Measurements from ENCODE around the gene LRRD1.
A peak's percentile ranks its signal among the peaks of the same experiment; 100 is the strongest.
"Not testable (repeated sequence)": the region's sequence is repeated elsewhere in the genome, so short reads cannot be mapped to it uniquely, and the experiment has no call there.

LRRD1 gene

DNA sequence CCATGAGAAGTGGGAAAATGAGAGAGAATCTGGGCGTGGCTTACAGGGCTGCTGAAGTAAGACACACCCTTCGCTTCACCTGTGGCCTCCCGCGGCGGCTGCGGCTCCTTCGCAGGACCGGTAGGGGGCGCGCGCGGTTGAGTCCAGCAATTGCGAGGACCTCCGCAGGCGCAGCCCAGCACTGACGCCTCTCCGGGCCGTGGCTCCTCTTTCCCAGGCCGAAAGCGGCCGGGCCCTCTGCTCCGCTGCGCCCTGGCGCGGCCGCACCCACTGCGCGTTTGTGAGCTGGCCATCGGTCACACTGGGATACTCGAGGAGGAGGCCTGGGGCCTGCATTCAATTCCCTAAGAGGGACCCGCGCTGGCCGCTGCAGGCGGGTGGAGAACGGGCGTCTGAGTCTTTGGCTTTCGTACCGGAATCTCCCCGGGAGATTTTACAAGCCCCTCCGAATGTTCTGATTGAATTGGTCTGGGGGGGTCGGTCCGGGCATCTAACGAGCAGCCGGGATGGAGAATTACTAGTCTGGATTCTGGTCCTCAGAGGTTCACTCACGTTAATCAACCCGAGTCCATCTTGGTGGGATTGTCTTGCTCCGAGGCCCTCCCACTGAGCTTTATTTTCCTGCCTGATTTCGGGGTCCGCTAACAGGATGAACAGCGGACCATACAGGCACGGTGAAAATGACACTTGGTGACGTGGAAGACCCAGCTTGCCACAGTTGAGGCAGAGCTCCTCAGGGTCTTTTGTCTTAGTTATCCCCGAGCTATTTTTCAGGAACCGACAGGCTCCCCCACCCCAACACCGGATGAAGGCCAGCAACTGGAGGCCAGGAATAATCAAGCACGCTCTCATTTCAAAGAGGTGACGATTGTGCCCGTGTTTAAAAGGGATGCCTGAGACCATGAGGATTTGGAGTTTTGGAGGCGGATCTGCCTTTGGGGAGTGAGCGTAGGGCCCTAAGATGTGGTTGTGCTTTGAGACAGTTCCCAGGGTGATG is at the start of gene LRRD1:
LRRD1 (minus strand) TSS at position 215 of the 997 bp plus-strand sequence. CDS start 13,940 bp downstream, outside the sequence.
- DNase-seq (ENCODE audit: low read depth): peak; percentile 84

DNA sequence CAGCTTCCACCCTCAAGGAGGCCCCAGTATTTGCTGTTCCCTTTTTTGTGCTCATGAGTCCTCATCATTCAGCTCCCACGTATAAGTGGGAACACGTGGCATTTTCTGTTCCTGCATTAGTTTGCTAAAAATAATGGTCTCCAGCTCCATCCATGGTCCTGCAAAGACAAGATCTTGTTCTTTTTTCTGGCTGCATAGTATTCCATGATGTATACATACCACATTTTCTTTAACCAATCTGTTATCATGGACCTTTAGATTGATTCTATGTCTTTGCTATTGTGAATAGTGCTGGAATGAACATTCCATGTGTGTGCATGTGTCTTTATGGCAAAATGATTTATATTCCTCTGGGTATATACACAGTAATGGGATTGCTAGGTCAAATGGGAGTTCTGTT is 49.8 kb upstream of the LRRD1 start:
- DNase-seq (ENCODE audit: low read depth): no peak

DNA sequence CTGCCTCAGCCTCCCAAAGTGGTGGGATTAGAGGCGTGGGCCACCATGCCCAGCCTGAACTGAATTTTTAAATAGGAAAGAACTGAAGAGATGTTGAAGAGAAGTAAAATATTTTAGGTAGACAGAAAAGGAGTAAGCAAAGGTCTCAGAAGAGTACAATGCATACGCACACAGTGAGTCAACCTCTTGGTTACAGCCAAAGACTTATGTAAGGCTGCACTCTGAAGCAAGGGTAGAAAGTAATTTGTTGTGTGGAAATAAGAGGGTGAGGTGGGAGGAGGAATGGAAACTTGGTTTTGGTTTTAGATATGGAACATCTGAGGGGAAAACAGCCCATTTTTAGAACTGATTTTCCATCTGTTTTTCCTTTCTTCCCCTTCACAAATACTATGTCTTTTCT is 49.2 kb upstream of the LRRD1 start:
- DNase-seq (ENCODE audit: low read depth): peak; percentile 44

DNA sequence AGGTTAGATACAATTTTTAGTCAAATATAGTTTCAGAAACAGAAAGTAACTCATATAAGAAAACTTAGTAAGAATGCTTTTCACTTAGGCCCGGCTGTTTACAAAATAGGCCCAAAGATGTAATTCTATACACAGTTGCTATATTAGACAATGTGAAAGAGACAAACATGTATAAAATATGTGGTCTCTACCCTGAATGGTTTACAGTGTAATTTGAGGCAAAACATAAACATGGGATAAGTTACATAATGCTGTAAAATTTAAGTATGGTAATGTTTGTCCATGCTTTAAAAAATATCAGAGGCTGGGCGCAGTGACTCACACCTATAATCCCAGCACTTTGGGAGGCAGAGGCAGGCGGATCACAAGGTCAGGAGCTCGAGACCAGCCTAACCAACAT is 48.0 kb upstream of the LRRD1 start:
- DNase-seq (ENCODE audit: low read depth): peak; percentile 54

DNA sequence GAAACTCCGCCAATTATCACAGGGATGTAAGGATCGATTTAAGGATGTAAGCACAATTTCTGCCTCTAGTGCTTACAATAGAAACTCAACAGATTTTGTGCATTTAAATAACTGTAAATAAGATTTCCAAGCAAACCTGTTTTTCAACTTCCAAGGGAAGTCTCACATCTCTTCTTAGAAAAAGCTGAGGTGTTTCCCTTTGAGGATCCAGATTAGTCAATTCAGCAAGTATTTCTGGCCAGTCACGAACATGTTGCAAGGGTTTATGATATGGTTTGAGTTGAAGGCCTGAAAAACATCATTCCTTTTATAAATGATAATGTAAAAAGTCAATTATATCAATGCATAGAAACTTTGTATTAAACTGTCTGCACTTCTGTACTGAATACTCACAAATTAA is 42.8 kb upstream of the LRRD1 start:
- no peak for DNase-seq (ENCODE audit: low read depth)

DNA sequence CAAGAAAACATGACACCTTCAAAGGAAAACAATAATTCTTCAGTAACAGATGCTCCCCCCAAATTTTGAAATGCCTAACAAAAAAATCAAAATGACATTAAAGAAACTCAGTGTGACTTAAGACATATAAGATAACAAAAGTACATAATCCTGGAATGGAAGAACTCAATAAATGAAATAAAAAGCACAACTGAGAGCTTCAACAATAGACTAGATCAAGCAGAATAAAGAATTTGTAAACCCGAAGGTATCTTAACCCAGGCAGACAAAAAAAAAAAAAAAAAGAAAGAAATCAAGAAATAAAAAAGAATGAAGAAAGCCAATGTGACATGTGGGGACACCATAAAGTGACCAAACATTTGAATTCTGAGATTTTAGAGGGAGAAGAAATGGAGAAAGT is 27.7 kb upstream of the LRRD1 start:
- no peak for DNase-seq (ENCODE audit: low read depth)

DNA sequence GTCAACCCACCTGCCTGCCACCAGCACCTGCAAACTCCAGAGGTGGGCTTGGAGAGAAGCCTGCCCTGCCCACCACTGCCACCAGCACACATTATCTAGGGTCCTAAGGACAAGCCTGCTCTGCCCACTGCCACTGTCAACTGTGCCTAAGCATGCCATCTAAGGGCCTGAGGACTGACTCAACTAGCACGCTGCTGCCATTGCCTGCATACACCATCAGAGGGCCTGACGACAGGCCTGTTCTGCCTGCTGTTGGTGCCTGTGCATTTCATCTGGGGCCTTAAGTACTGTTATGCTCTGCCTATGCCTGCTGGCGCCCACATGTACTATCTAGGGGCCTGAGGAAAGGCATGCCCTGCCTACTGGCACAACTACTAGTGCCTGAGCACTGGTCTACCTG is 27.0 kb upstream of the LRRD1 start:
- DNase-seq (ENCODE audit: low read depth): no peak

DNA sequence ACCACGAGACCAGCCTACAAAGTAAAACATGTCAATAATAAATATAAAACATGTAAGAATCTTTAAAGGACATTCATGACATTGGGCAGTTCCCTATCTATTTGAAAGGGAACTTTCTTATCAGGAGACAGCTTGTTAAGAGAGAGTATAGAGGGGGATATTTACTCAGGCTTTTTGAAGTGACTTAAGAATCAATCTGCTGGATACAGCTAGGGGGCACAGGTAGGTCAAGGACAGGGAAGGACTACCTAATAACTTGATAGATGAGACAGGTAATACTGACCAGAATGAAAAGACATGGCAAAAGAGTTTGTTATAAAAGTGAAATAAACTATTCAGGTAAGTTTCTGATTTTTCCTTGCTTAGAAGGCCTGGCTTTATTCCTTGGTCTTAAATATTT is 21.8 kb upstream of the LRRD1 start:
- no peak for DNase-seq (ENCODE audit: low read depth)

DNA sequence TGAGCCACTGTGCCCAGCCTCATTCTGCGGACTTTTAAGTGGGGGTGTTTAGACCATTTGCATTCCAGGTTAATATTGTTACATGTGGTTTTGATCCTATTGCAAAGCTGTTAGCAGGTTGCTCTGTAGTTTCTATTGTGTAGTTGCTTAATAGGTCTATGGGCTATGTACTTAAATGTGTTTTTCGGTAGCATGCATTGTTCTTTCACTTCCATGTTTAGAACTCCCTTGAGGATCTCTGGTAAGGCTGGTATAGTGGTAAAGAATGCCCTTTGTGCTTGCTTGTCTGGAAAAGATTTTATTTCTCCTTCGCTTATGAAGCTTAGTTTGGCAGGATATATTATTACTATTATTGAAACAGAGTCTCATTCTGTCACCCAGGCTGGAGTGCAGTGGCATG is 13.4 kb upstream of the LRRD1 start:
- no peak for DNase-seq (ENCODE audit: low read depth)

DNA sequence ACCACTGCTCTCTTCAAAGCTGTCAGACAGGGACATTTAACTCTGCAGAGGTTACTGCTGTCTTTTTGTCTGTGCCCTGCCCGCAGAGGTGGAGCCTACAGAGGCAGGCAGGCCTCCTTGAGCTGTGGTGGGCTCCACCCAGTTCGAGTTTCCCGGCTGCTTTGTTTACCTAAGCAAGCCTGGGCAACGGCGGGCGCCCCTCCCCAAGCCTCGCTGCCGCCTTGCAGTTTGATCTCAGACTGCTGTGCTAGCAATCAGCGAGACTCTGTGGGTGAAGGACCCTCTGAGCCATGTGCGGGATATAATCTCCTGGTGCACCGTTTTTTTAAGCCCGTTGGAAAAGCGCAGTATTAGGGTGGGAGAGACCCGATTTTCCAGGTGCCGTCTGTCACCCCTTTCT is 10.3 kb upstream of the LRRD1 start:
- DNase-seq (ENCODE audit: low read depth): not testable (repeated sequence)

DNA sequence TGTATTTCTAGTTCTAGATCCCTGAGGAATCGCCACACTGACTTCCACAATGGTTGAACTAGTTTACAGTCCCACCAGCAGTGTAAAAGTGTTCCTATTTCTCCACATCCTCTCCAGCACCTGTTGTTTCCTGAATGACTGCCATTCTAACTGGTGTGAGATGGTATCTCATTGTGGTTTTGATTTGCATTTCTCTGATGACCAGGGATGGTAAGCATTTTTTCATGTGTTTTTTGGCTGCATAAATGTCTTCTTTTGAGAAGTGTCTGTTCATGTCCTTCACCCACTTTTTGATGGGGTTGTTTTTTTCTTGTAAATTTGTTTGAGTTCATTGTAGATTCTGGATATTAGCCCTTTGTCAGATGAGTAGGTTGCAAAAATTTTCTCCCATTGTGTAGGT is 5.4 kb upstream of the LRRD1 start:
- not testable (repeated sequence) for DNase-seq (ENCODE audit: low read depth)

DNA sequence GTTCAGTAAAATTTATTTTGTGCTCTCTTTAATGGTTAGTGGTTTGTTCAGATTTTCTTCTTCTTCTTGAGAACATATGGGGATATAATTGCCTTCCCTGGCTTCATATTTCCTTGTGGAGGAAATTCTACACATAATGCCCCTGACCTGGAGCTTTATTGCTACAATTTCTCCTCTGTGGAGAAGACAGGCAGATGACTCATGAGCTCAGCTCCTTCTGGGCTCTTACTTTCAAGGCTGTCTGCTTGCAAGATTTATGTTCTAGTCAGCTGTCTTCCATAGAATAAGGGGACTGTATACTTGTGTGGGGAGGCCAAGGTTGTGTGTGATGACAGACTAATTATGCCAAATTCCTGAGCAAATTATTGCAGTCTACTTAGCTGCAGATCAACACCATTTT is 1.6 kb downstream of the LRRD1 start:
- DNase-seq (ENCODE audit: low read depth): peak; percentile 83

DNA sequence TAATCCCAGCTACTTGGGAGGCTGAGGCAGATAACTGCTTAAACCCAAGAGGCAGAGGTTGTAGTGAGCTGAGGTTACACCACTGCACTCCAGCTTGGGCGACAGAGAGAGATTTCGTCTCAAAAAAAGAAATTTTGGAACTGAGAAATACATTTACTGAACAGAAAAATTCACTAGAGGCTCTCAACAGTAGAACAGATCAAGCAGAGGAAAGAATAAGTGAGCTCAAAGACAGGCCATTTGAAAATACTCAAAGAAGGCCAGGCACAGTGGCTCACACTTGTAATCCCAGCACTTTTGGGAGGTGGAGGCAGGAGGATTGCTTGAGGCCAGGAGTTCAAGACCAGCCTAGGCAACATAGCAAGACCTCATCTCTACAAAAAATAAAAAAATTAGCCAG is 9.4 kb downstream of the LRRD1 start:
- not testable (repeated sequence) for DNase-seq (ENCODE audit: low read depth)

DNA sequence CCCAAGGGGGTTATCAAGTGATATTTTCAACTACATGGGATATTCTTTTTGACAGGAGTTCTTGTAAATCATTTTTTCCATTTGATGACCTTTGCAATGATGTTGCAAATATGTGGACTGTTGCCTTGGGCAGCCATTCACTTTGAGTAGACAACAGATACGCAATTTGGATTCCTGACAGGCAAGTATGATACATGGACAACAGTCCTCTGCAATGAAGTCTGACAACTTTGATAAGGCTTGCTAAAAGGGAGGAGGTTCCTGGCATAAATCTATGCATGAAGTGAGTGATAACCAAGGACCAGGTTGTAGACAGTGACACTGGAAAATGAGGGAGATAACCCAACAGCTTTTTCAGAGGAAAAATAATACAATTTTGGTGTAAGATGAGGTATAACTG is 17.7 kb downstream of the LRRD1 start:
- no peak for DNase-seq (ENCODE audit: low read depth)

DNA sequence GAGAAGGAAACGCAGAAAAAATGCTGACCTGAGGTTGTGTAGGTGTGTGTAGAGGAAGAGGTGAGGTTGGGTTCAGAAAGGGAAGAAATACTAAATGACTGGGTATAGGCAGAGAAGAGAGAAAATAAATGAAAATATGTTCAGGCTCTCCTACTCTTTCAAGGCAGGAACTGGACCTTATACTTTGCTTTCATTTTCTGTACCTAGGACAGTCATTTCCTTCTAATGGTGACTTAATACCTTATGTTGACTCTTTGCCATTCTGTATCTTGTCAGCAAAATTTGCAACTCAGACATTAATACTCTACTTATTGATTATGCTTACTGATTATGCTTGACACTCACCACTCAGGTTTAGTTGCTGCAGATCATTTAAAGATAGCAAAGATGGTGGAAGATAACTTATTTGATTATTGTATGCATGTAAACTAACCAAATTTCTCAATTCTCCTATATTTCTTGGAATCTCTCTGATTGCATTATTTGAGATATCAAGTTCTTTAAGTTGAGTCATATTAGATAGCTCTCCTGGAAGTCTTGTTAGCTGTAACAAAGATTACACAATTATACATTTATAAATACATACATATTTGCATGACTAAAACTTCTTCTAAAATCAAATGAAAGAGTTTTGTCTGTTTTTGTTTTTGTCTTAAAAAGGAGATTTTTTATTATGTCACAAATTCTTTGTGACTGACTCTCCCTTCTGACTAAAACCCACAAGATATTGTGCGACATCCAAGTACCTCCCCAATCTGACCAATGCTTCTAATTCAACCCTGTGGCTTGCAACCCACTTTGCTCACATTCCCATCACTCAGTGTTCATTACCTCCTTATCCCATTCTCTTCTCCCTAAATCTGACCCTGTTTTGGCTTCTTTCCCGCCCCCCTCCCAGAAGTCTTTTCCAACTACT is 20.0 kb downstream of the LRRD1 start:
- peak; percentile 88 for DNase-seq (ENCODE audit: low read depth)

DNA sequence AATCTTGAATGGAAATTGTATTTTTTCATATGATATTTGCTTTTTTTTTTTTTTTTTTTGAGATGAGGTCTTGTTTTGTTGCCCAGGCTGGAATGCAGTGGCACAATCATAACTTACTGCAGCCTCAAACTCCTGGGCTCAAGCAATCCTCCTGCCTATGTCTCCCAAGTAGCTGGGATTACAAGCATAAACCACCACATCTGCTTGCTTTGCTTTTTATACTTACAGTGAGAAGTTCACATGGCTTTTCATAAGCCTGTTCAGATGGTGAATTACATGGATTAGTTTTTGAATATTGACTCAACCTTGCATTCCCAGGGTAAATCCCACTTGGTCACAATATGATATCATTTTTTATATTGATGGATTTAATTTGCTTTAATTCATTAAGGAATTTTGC is 22.0 kb downstream of the LRRD1 start:
- peak; percentile 40 for DNase-seq (ENCODE audit: low read depth)

DNA sequence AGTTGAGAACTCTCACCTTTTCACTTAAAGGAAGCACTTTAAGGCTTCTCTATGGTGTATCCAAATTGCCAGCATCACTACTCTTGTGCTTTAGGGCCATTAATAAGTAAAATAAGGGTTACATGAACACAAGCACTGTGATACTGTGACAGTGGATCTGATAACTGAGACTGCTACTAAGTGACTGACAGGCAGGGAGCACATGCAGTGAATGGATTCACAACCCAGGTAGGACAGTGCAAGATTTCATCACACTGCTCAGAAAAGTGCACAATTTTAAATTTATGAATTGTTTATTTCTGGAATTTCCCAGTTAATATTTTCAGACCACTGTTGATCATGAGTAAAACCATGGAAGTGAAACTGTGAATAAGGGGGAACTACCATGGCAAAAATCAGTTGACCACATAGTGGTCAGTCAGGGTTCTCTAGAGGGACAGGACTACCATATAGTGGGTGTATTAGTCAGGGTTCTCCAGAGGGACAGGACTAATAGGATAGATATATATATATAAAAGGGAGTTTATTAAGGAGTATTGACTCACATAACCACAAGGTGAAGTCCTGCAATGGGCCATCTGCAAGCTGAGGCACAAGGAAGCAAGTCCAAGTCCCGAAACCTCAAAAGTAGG is 23.7 kb downstream of the LRRD1 start:
- DNase-seq (ENCODE audit: low read depth): no peak

DNA sequence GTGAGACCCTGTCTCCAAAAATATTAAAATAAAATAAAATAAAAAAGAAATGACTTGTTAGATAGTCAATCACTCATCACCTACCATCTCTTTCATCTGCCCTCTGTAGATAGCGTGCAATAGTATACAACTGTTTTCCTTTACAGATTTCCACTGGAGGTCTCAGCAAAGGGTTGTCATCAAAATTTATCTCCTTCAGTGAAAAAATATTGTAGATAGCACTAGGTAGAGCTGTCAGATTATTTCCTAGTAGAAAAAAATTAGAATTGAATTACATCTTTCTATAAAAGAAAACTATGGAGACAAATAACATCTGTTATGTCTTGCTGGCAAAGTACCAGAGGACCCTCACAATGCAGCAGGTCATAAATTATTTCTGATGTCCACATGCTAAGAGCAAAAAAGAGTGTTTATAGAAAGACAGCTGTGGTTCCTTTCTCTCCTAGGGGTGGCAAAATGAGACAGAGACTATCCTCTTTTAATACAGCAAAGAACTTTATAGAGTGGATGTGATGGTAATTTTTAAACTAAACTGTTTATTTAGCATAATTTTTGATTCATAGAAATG is 28.4 kb downstream of the LRRD1 start:
- no peak for DNase-seq (ENCODE audit: low read depth)

DNA sequence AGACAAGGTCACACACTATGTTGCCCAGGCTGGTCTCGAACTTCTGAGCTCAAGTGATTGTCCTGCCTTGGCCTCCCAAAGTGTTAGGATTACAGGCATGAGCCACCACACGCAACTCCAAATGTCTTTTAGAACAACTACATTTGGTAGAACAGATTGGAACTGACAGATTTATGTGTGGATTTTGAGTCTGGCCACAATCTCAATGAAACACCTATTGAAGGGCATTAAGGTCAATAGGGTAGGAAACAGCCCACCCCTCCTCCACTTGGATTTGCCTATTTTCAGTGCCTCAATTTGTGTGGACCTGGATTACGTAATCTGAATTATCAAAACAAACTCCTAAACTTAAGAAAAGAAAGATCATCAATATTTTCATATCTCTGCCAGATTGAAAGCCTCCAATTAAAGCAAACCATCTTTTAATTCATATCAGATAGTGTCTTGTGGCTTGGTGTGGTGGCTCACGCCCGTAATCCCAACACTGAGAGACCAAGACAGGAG is 29.2 kb downstream of the LRRD1 start:
- DNase-seq (ENCODE audit: low read depth): no peak

DNA sequence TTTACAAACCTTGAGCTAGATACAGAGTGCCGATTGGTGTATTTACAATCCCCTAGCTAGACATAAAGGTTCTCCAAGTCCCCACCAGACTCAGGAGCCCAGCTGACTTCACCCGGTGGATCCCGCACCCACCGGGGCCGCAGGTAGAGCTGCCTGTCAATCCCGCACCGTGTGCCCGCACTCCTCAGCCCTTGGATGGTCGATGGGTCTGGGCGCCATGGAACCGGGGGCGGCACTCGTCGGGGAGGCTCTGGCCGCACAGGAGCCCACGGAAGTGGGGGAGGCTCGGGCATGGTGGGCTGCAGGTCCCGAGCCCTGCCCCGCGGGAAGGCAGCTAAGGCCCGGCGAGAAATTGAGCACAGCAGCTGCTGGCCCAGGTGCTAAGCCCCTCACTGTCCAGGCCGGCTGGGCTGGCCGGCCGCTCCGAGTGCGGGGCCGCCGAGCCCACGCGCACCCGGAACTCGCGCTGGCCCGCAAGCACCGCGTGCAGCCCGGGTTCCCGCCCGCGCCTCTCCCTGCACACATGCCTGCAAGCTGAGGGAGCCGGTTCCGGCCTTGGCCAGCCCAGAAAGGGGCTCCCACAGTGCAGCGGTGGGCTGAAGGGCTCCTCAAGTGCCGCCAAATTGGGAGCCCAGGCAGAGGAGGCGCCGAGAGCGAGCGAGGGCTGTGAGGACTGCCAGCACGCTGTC is 35.6 kb downstream of the LRRD1 start:
- not testable (repeated sequence) for DNase-seq (ENCODE audit: low read depth)

DNA sequence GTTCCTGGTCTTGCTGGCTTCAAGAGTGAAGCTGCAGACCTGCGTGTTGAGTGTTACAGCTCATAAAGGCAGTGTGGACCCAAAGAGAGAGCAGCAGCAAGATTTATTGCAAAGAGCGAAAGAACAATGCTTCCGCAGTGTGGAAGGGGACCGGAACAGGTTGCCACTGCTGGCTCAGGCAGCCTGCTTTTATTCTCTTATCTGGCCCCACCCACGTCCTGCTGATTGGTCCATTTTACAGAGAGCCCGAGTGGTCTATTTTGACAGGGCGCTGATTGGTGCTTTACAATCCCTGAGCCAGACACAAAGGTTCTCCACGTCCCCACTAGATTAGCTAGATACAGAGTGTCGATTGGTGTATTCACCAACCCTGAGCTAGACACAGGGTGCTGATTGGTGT is 36.2 kb downstream of the LRRD1 start:
- not testable (repeated sequence) for DNase-seq (ENCODE audit: low read depth)

Data from iris pigment epithelial cell (primary cell).